HG03457 (cell line): ENCODE results near the gene MIOS.

ENCODE experiments used
- ATAC-seq: cut with Tn5 transposase; IDR thresholded peaks from one replicate; pipeline ENCODE4 v1.9.1; 2021; ENCODE audit warnings: moderate number of reproducible peaks; ENCODE audit not compliant: unreplicated experiment

Gene MIOS

GRCh38 chr7:7566651-7567611, at the start of gene MIOS:
Gene MIOS (plus strand): TSS chr7:7566884. CDS start chr7:7572476, 5,592 bp downstream.
- ATAC-seq, result peak; percentile 75

GRCh38 chr7:7517754-7518153, 48.9 kb upstream of the MIOS start:
- no peak for ATAC-seq

- no peak for ATAC-seq
Measured at GRCh38 chr7:7519056-7519455, 47.6 kb upstream of the MIOS start.

- ATAC-seq, result no peak
Measured at GRCh38 chr7:7519528-7519927, 47.2 kb upstream of the MIOS start.

GRCh38 chr7:7521259-7521658, 45.4 kb upstream of the MIOS start:
- no peak for ATAC-seq

GRCh38 chr7:7522421-7522820, 44.3 kb upstream of the MIOS start:
- ATAC-seq, result no peak

- no peak for ATAC-seq
Measured at GRCh38 chr7:7524121-7524520, 42.6 kb upstream of the MIOS start.

GRCh38 chr7:7526006-7526405, 40.7 kb upstream of the MIOS start:
- ATAC-seq, result no peak

- no peak for ATAC-seq
Measured at GRCh38 chr7:7527047-7527446, 39.6 kb upstream of the MIOS start.

GRCh38 chr7:7529328-7529727, 37.4 kb upstream of the MIOS start:
- ATAC-seq, result no peak

GRCh38 chr7:7533831-7534430, 32.8 kb upstream of the MIOS start:
- ATAC-seq, result no peak

GRCh38 chr7:7535691-7536090, 31.0 kb upstream of the MIOS start, which contains the start of gene COL28A1:
Gene COL28A1 (minus strand): TSS chr7:7535873. CDS start chr7:7532875, 2,998 bp downstream.
- ATAC-seq, result no peak

- ATAC-seq, result no peak
Measured at GRCh38 chr7:7536396-7537019, 30.2 kb upstream of the MIOS start.

- ATAC-seq, result no peak
Measured at GRCh38 chr7:7537711-7538110, 29.0 kb upstream of the MIOS start.

- no peak for ATAC-seq
Measured at GRCh38 chr7:7539152-7539551, 27.5 kb upstream of the MIOS start.

GRCh38 chr7:7539711-7540110, 27.0 kb upstream of the MIOS start:
- no peak for ATAC-seq

- ATAC-seq, result no peak
Measured at GRCh38 chr7:7542251-7542835, 24.3 kb upstream of the MIOS start.

GRCh38 chr7:7548407-7548806, 18.3 kb upstream of the MIOS start:
- no peak for ATAC-seq

- no peak for ATAC-seq
Measured at GRCh38 chr7:7550663-7551062, 16.0 kb upstream of the MIOS start.

GRCh38 chr7:7552199-7552598, 14.5 kb upstream of the MIOS start:
- ATAC-seq, result no peak

- ATAC-seq, result no peak
Measured at GRCh38 chr7:7553386-7553785, 13.3 kb upstream of the MIOS start.
